ENCODE measurements around the gene LRWD1. TPM values are rescaled to one million over a fixed set of nuclear protein-coding genes. Genes with fewer than 3 reads are reported as not detected.

LRWD1 gene
- total RNA-seq (2021) (43.8 and 48.5 TPM in 2 replicates), Bru-seq, nascent RNA (percentile 54 among the genes with signal in this experiment), BruChase-seq, experiment 1, labeled RNA remaining after a 2-hour chase (percentile 57 among the genes with signal in this experiment), BruChase-seq, experiment 2, labeled RNA remaining after a 6-hour chase (percentile 70 among the genes with signal in this experiment)
- long read RNA-seq, transcript LRWD1-201 (15 exons, 2,215 nt) = major isoform, 23 of 42 reads
- long read RNA-seq, partial matches to known transcripts = 10 of 42 reads
- long read RNA-seq, other reads (novel, unspliced or antisense) = 9 of 42 reads

DNA sequence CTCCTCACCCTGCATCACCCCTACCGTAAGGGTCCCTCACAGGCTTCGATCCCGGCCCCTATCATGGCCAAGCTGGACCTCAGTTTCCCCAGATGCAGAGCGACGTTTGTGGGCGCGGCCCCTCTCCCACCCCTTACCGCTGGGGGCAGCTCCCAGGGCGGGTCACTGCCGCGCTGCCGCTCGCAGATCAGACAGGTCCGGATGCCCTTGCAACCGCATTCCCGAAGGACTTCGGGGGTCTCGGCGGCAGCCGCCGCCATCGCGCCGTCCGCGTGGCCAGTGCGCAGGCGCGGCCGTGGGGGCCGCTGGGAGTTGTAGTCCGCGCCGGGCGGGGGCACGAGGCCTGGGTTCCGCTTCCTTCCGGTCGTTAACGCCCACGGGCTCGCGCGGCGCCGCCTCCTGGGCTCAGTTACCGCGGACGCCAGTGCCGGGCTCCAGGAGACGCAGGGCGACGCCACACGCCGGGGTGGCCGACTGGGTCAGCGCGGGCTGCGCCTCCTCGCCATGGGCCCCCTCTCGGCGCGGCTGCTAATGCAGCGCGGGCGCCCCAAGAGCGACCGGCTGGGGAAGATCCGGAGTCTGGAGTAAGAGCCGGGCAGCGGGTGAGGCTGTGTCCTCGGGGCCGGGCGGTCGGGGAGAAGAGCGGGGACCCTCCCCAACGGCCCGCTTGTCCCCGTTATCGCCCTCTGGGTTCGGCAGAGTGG lies at the start of gene LRWD1, which contains the start of gene ALKBH4:
TSS of gene LRWD1 (plus strand) at position 408 of the 704 bp plus-strand sequence. CDS start at position 505, 97 bp downstream.
TSS of gene ALKBH4 (minus strand) at position 287 of the 704 bp plus-strand sequence. CDS start at position 260, 27 bp downstream.
- no TSS peak for BruUV-seq (replicated peaks)
- no peaks in the 10 kb centered on the region for H3K27me3 ChIP-seq (replicated peaks; ENCODE audit: insufficient read depth, low read depth, low read length, poor library complexity)
- peak within 1 kb of the TSS; percentile 85 for H3K27ac ChIP-seq (ENCODE audit: low read depth, low read length, poor library complexity, severe bottlenecking)
- H3K9me3 ChIP-seq (ENCODE audit: low read depth, low read length, poor library complexity, severe bottlenecking) = no peaks in the 10 kb centered on the region
- H3K4me1 ChIP-seq (ENCODE audit: insufficient read depth, low read length, poor library complexity, severe bottlenecking) = peaks cover 14% of the 10 kb centered on the region
- peaks cover 8% of the 10 kb centered on the region for H3K36me3 ChIP-seq (ENCODE audit: insufficient read depth, low read length, poor library complexity, severe bottlenecking)
- peak within 1 kb of the TSS; percentile 96 for H3K4me3 ChIP-seq (ENCODE audit: low read depth, low read length, poor library complexity, severe bottlenecking)
- POLR2A ChIA-PET (ENCODE audit: low non-redundant PET) = no interaction called here
- CTCF ChIA-PET = no interaction called here
- intact Hi-C loops (cut with micrococcal nuclease; ENCODE audit: unreplicated experiment) = no loop called here
- no peak for TF ChIP-seq EZH2 (IDR thresholded peaks at IDR 0.05; ENCODE audit: borderline replicate concordance, low read depth, low read length, poor library complexity, severe bottlenecking)
- TF ChIP-seq, protein P1, sequence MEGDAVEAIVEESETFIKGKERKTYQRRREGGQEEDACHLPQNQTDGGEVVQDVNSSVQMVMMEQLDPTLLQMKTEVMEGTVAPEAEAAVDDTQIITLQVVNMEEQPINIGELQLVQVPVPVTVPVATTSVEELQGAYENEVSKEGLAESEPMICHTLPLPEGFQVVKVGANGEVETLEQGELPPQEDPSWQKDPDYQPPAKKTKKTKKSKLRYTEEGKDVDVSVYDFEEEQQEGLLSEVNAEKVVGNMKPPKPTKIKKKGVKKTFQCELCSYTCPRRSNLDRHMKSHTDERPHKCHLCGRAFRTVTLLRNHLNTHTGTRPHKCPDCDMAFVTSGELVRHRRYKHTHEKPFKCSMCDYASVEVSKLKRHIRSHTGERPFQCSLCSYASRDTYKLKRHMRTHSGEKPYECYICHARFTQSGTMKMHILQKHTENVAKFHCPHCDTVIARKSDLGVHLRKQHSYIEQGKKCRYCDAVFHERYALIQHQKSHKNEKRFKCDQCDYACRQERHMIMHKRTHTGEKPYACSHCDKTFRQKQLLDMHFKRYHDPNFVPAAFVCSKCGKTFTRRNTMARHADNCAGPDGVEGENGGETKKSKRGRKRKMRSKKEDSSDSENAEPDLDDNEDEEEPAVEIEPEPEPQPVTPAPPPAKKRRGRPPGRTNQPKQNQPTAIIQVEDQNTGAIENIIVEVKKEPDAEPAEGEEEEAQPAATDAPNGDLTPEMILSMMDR (conservative IDR thresholded peaks at IDR 0.05; ENCODE audit: low read depth, low read length) = 0 out of 2 replicates have a peak, but pooled peaks have one; percentile 28
- peak; percentile 96 for DNase-seq (ENCODE audit: low spot score)

DNA sequence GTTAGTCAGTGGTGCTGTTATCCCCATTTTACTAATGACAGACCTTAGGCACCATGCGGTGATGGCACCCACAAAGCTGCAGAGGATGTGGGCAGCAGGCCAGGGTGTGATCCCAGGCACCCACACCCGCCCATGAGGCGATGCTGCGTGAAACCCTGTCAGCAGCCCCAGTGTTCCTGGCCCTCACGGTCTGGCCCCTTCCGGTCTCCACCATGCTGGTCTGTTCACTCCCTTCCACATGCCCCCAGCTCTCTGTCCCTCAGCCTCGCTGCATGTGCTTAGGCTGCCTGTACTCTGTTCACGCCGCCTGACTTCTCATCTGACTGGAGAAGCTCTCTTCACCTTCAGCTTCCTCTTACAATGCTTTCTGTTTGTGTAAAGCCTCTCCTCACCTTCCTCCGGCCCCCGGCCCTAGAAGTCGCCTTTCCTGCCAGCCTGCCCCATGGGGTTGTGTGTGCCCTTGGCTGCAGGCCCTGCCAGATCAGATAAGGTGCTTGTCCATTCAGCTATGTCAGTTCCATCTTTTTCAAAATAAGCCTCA lies 49.0 kb upstream of the LRWD1 start:
- Histone ChIP-seq H3K27ac (ENCODE audit: low read depth, low read length, poor library complexity, severe bottlenecking) (no peak overlapping the region), H3K4me3 (ENCODE audit: low read depth, low read length, poor library complexity, severe bottlenecking) (no peak overlapping the region), H3K27me3 (replicated peaks; ENCODE audit: insufficient read depth, low read depth, low read length, poor library complexity) (no peaks in the 10 kb centered on the region), H3K9me3 (ENCODE audit: low read depth, low read length, poor library complexity, severe bottlenecking) (no peaks in the 10 kb centered on the region), H3K36me3 (ENCODE audit: insufficient read depth, low read length, poor library complexity, severe bottlenecking) (peaks cover 66% of the 10 kb centered on the region), H3K4me1 (ENCODE audit: insufficient read depth, low read length, poor library complexity, severe bottlenecking) (no peaks in the 10 kb centered on the region)
- no TSS peak for BruUV-seq (replicated peaks)
- POLR2A ChIA-PET (ENCODE audit: low non-redundant PET) = no interaction called here
- CTCF ChIA-PET = no interaction called here
- DNase-seq (ENCODE audit: low spot score) = no peak
- no peak for TF ChIP-seq EZH2 (IDR thresholded peaks at IDR 0.05; ENCODE audit: borderline replicate concordance, low read depth, low read length, poor library complexity, severe bottlenecking)
- TF ChIP-seq, protein P1 (conservative IDR thresholded peaks at IDR 0.05; ENCODE audit: low read depth, low read length) = no peak
- intact Hi-C loops (cut with micrococcal nuclease; ENCODE audit: unreplicated experiment) = no loop called here

DNA sequence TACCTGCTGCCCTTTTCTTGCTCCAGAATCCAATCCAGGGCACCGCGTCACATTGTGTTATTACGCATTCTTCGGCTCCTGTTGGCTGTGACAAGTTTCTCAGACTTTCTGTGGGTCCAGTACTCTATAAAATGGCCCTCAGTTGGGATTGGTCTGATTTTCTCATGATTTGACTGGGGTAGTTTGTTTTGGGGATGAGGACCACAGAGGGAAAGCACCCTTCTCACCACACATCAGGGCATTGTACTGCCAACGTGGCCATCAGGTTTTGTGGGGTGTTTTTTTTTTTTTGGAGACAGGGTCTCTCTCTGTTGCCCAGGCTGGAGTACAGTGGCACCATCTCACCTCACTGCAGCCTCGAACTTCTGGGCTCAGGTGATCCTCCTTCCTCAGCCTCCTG lies 48.4 kb upstream of the LRWD1 start:
- peaks cover 64% of the 10 kb centered on the region for H3K36me3 ChIP-seq (ENCODE audit: insufficient read depth, low read length, poor library complexity, severe bottlenecking)
- H3K27me3 ChIP-seq (replicated peaks; ENCODE audit: insufficient read depth, low read depth, low read length, poor library complexity) = no peaks in the 10 kb centered on the region
- no peaks in the 10 kb centered on the region for H3K4me1 ChIP-seq (ENCODE audit: insufficient read depth, low read length, poor library complexity, severe bottlenecking)
- H3K27ac ChIP-seq (ENCODE audit: low read depth, low read length, poor library complexity, severe bottlenecking) = no peak overlapping the region
- intact Hi-C loops (cut with micrococcal nuclease; ENCODE audit: unreplicated experiment) = no loop called here
- no peak overlapping the region for H3K4me3 ChIP-seq (ENCODE audit: low read depth, low read length, poor library complexity, severe bottlenecking)
- CTCF ChIA-PET = no interaction called here
- BruUV-seq (replicated peaks) = no TSS peak
- no peak for DNase-seq (ENCODE audit: low spot score)
- H3K9me3 ChIP-seq (ENCODE audit: low read depth, low read length, poor library complexity, severe bottlenecking) = no peaks in the 10 kb centered on the region
- POLR2A ChIA-PET (ENCODE audit: low non-redundant PET) = no interaction called here
- no peak for TF ChIP-seq EZH2 (IDR thresholded peaks at IDR 0.05; ENCODE audit: borderline replicate concordance, low read depth, low read length, poor library complexity, severe bottlenecking)
- TF ChIP-seq, protein P1 (conservative IDR thresholded peaks at IDR 0.05; ENCODE audit: low read depth, low read length) = no peak

Data from A673 (cell line).